IMR-90 (cell line): ENCODE measurements around the gene LYRM4. TPM values are rescaled to one million over a fixed set of nuclear protein-coding genes. Genes with fewer than 3 reads are reported as not detected.
A peak's percentile ranks its signal among the peaks of the same experiment; 100 is the strongest.

Experiments used
- ATAC-seq: fragments of 200-7000 bp; cut with Tn5 transposase; 2 replicates; pipeline ENCODE4 v1.9.1; 2020; ENCODE audit warnings: low read depth, mild to moderate bottlenecking, moderate library complexity
- BruUV-seq: library from RNA; stranded (reverse); fragments of 400-500 nt; replicated peaks from 2 replicates; lab custom pipeline; 2021; lab: Mats Ljungman, UMichigan
- CTCF ChIA-PET: fragments of 300-600 bp; formaldehyde crosslinking; extraction: SDS; loops from one replicate; lab custom pipeline; 2021; ENCODE audit warnings: antibody characterized with exemption; lab: Yijun Ruan, JAX
- POLR2A ChIA-PET: fragments of 300-600 bp; sonication (Branson Sonifier 250); formaldehyde crosslinking; loops from one replicate; lab custom pipeline; 2022; ENCODE audit warnings: antibody characterized with exemption; ENCODE audit not compliant: unreplicated experiment; lab: Charles Lee
- DNase-seq: peaks from one replicate; pipeline ENCODE4 v3.0.0; 2013
- H2AFZ ChIP-seq: replicated peaks from 2 replicates; pipeline ENCODE3; 2013; ENCODE audit warnings: low read length, mild to moderate bottlenecking; ENCODE audit not compliant: poor library complexity
- H2AK5ac ChIP-seq: 2 replicates; pipeline ENCODE4 v1.6.1; 2013; ENCODE audit warnings: low read depth, low read length, inconsistent platforms
- H2AK9ac ChIP-seq: replicated peaks from 2 replicates; pipeline ENCODE3; 2013; ENCODE audit warnings: mild to moderate bottlenecking, low read depth, low read length, moderate library complexity; ENCODE audit not compliant: poor library complexity
- H2BK120ac ChIP-seq: 2 replicates; pipeline ENCODE4 v1.6.1; 2013; ENCODE audit warnings: low read depth, low read length, inconsistent platforms
- H2BK15ac ChIP-seq: 3 replicates; pipeline ENCODE4 v1.6.1; 2013; ENCODE audit warnings: low read depth, low read length, inconsistent platforms
- H2BK20ac ChIP-seq: 2 replicates; pipeline ENCODE4 v1.6.1; 2013; ENCODE audit warnings: low read depth, mild to moderate bottlenecking, inconsistent platforms, low read length, moderate library complexity
- H2BK5ac ChIP-seq: 2 replicates; pipeline ENCODE4 v1.6.1; 2013; ENCODE audit warnings: mild to moderate bottlenecking, low read depth, low read length, inconsistent platforms; ENCODE audit not compliant: poor library complexity, severe bottlenecking
- H3K14ac ChIP-seq: replicated peaks from 2 replicates; pipeline ENCODE4 v1.6.1; 2013; ENCODE audit warnings: low read depth, low read length, inconsistent platforms
- H3K18ac ChIP-seq: 2 replicates; pipeline ENCODE4 v1.6.1; 2013; ENCODE audit warnings: low read depth, low read length, control low read depth
- H3K23ac ChIP-seq: 2 replicates; pipeline ENCODE4 v1.6.1; 2013; ENCODE audit warnings: low read depth, low read length, inconsistent platforms
- H3K27ac ChIP-seq: 2 replicates; pipeline ENCODE4 v1.5.1; 2013; ENCODE audit warnings: mild to moderate bottlenecking, control low read depth, low read length; ENCODE audit not compliant: insufficient read depth
- H3K27me3 ChIP-seq: 2 replicates; pipeline ENCODE4 v1.6.1; 2013; ENCODE audit warnings: low read length; ENCODE audit not compliant: control insufficient read depth, insufficient read depth
- H3K36me3 ChIP-seq: 2 replicates; pipeline ENCODE4 v1.6.1; 2013; ENCODE audit warnings: low read length, mixed read lengths; ENCODE audit not compliant: control insufficient read depth, insufficient read depth
- H3K4ac ChIP-seq: 2 replicates; pipeline ENCODE4 v1.6.1; 2013; ENCODE audit warnings: low read depth, low read length, inconsistent platforms
- H3K4me1 ChIP-seq: 2 replicates; pipeline ENCODE4 v1.6.1; 2013; ENCODE audit warnings: low read length, mixed read lengths; ENCODE audit not compliant: control insufficient read depth, insufficient read depth
- H3K4me2 ChIP-seq: 2 replicates; pipeline ENCODE4 v1.6.1; 2013; ENCODE audit warnings: low read depth, mild to moderate bottlenecking, control low read depth, low read length, moderate library complexity
- H3K4me3 ChIP-seq: 2 replicates; pipeline ENCODE4 v1.5.1; 2013; ENCODE audit warnings: low read depth, mild to moderate bottlenecking, control low read depth, low read length, moderate library complexity; ENCODE audit not compliant: insufficient read depth
- H3K56ac ChIP-seq: 2 replicates; pipeline ENCODE4 v1.6.1; 2013; ENCODE audit warnings: low read length, inconsistent platforms; ENCODE audit not compliant: insufficient read depth; ENCODE audit errors: extremely low read depth
- H3K79me1 ChIP-seq, 2 experiments: 2 replicates each; pipeline ENCODE4 v1.6.1; 2013; ENCODE audit warnings: low read length in 2 of 2, inconsistent platforms in 1 of 2, low read depth in 1 of 2
- H3K9ac ChIP-seq: 2 replicates; pipeline ENCODE4 v1.6.1; 2013; ENCODE audit warnings: low read depth, low read length, control low read depth
- H3K9me1 ChIP-seq: 2 replicates; pipeline ENCODE4 v1.6.1; 2013; ENCODE audit warnings: low read length, inconsistent platforms; ENCODE audit not compliant: insufficient read depth
- H3K9me3 ChIP-seq: 2 replicates; pipeline ENCODE4 v1.6.1; 2013; ENCODE audit warnings: low read length; ENCODE audit not compliant: control insufficient read depth, insufficient read depth
- H4K20me1 ChIP-seq: 2 replicates; pipeline ENCODE4 v1.6.1; 2013; ENCODE audit warnings: low read length, inconsistent platforms; ENCODE audit not compliant: insufficient read depth
- H4K5ac ChIP-seq: 2 replicates; pipeline ENCODE4 v1.6.1; 2013; ENCODE audit warnings: mild to moderate bottlenecking, low read depth, low read length, control low read depth
- H4K8ac ChIP-seq, 2 experiments: 2 replicates each; pipeline ENCODE4 v1.6.1; 2013; ENCODE audit warnings: low read depth in 2 of 2, low read length in 2 of 2, control low read depth in 1 of 2, inconsistent platforms in 1 of 2
- H4K91ac ChIP-seq: 2 replicates; pipeline ENCODE4 v1.6.1; 2013; ENCODE audit warnings: low read depth, low read length, inconsistent platforms; ENCODE audit not compliant: insufficient read depth
- CEBPB ChIP-seq: IDR thresholded peaks from 2 replicates; pipeline ENCODE4 v1.6.1; 2012; ENCODE audit warnings: low read depth, low read length, improper control_type of control experiment
- MAZ ChIP-seq: IDR thresholded peaks from 2 replicates; pipeline ENCODE4 v1.6.1; 2012; ENCODE audit warnings: low read depth, mild to moderate bottlenecking, low read length, improper control_type of control experiment, moderate library complexity, borderline replicate concordance
- RCOR1 ChIP-seq: IDR thresholded peaks from 2 replicates; pipeline ENCODE4 v1.6.1; 2012; ENCODE audit warnings: mild to moderate bottlenecking, low read length, improper control_type of control experiment; ENCODE audit not compliant: insufficient replicate concordance
- WGBS, 2 experiments: methylation state at CpG; one replicate each; pipeline versions ENCODE4 v1.1.5 to v1.1.7; 2013; ENCODE audit warnings: missing lambda C conversion rate in 2 of 2; ENCODE audit not compliant: insufficient read length in 1 of 2; ENCODE audit errors: extremely low coverage in 2 of 2; 5-methylcytosine and 5-hydroxymethylcytosine counted together
- dilution Hi-C: fragments of 300-500 bp; cut with HindIII; formaldehyde crosslinking; loops from one replicate; pipeline ENCODE4 v1.14.3; 2018; ENCODE audit warnings: low sequenced_read_pairs; ENCODE audit not compliant: unreplicated experiment
- in situ Hi-C: fragments of 300-500 bp; cut with MboI; formaldehyde crosslinking; loops from 3 replicates; pipeline ENCODE4 v1.14.3; 2019; ENCODE audit warnings: low sequenced_read_pairs, inconsistent platforms, mixed read lengths
- intact Hi-C: fragments of 100-400 bp; cut with micrococcal nuclease; formaldehyde crosslinking; loops from 2 replicates; pipeline ENCODE4 v1.10.0; 2022
- polyA plus RNA-seq, 3 experiments: library from polyadenylated mRNA; depleted of rRNA; stranded (reverse); fragments of >200 nt; gene quantifications; 2 replicates each; pipeline ENCODE4 v1.2.3, GENCODE V29; 2012; ENCODE audit warnings: low replicate concordance in 1 of 3
- total RNA-seq: library from RNA; depleted of rRNA; stranded (reverse); fragments of >200 nt; gene quantifications from 2 replicates; pipeline ENCODE4 v1.2.3, GENCODE V29; 2012

LYRM4 gene
- total and polyA plus RNA-seq, 2 of the 4 experiments (the other 2 are of a cell fraction): 11.5 to 26.6 TPM

DNA sequence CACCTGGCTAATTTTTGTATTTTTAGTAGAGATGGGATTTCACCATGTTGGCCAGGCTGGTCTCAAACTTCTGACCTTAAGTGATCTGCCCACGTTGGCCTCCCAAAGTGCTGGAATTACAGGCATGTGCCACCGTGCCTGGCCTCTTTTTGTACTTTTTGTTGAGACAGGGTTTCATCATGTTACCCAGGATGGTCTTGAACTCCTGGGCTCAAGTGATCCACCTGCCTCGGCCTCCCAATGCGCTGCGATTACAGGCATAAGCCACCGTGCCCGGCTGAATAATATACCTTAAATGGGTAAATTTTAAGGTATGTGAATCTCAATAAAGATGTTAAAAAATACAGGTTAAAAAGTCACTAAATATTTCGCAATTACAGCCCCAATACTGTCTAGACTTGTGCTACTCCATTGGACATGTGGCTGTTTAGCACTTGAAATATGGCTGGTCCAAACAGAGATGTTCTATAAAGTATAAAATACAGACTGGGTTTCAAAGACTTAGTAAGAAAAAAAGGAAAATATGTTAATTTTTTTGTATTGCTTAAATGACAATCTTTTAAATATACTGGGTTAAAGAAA, 133.6 kb downstream of the LYRM4 start:
- intact Hi-C loops (no loop called here), dilution Hi-C loops (no loop called here), in situ Hi-C loops (no loop called here)
- H3K9ac ChIP-seq: no peak overlapping the region
- H3K27ac ChIP-seq: no peak overlapping the region
- H3K9me3 ChIP-seq: no peaks in the 10 kb centered on the region
- H3K56ac ChIP-seq: no peak overlapping the region
- H3K4ac ChIP-seq: no peak overlapping the region
- no peak overlapping the region for H2BK20ac ChIP-seq
- no peaks in the 10 kb centered on the region for H3K27me3 ChIP-seq
- H2AFZ ChIP-seq: no peak overlapping the region
- no peak overlapping the region for H2BK5ac ChIP-seq
- H3K4me1 ChIP-seq: peaks cover 14% of the 10 kb centered on the region
- no peak overlapping the region for H2BK120ac ChIP-seq
- H4K8ac ChIP-seq: no peak overlapping the region
- no peak overlapping the region for H3K14ac ChIP-seq
- DNase-seq (no peak), ATAC-seq (no peak)
- H3K9me1 ChIP-seq: peaks cover 9% of the 10 kb centered on the region
- CTCF ChIA-PET: no interaction called here
- no TSS peak for BruUV-seq
- H2BK15ac ChIP-seq: no peak overlapping the region; the same call in 2 of the 3 replicates
- no peak overlapping the region for H4K91ac ChIP-seq
- POLR2A ChIA-PET: no interaction called here
- no peak overlapping the region for H3K18ac ChIP-seq
- H2AK9ac ChIP-seq: no peak overlapping the region
- H2AK5ac ChIP-seq: no peak overlapping the region
- H3K79me1 ChIP-seq: peaks cover 0 to 5% of the 10 kb centered on the region in 2 experiments; a peak in 1 of 4 replicates
- no peaks in the 10 kb centered on the region for H3K36me3 ChIP-seq
- TF ChIP-seq MAZ (no peak), CEBPB (peak; percentile 77), RCOR1 (no peak)
- no peak overlapping the region for H3K4me3 ChIP-seq
- WGBS, 2 experiments: 100% methylated on average over 1 of the region's 8 CpGs; no CpG with 5 or more reads in 1 of the 2 experiments
- H4K5ac ChIP-seq: no peak overlapping the region
- no peak overlapping the region for H3K4me2 ChIP-seq
- peaks cover 16% of the 10 kb centered on the region; the same call in 1 of the 2 replicates for H4K20me1 ChIP-seq
- no peak overlapping the region for H3K23ac ChIP-seq
